Endothelial cell of umbilical vein (primary cell): ENCODE measurements around the gene RPS6KA5.

ENCODE experiments used
- CTCF ChIP-seq, 2 donors: IDR thresholded peaks; 1 replicate in 1 of 2; 2 replicates in 1 of 2; pipeline ENCODE4 v1.5.1; 2011; ENCODE audit warnings: low read length in 2 of 2, mild to moderate bottlenecking in 2 of 2, moderate library complexity in 2 of 2, control low read depth in 1 of 2, inconsistent platforms in 1 of 2, low read depth in 1 of 2; ENCODE audit not compliant: insufficient read depth in 1 of 2; ENCODE audit errors: extremely low read depth in 1 of 2
- EZH2 ChIP-seq: IDR thresholded peaks from 2 replicates; pipeline ENCODE4 v1.6.1; 2012; ENCODE audit warnings: borderline replicate concordance, low read depth, mild to moderate bottlenecking, moderate library complexity, low read length, inconsistent platforms; ENCODE audit not compliant: severe bottlenecking
- GATA2 ChIP-seq: IDR thresholded peaks from 2 replicates; pipeline ENCODE4 v1.7.0; 2011; ENCODE audit warnings: low read depth, mild to moderate bottlenecking, moderate library complexity, mixed read lengths, low read length; ENCODE audit not compliant: insufficient read length, insufficient read depth
- JUN ChIP-seq: IDR thresholded peaks from 2 replicates; pipeline ENCODE4 v1.6.1; 2011; ENCODE audit warnings: borderline replicate concordance, low read depth; ENCODE audit not compliant: insufficient read length, insufficient read depth
- MAX ChIP-seq: IDR thresholded peaks from 2 replicates; pipeline ENCODE4 v1.6.1; 2011; ENCODE audit not compliant: insufficient read depth, insufficient read length
- MYC ChIP-seq: IDR thresholded peaks from one replicate; pipeline ENCODE4 v1.6.1; 2011; ENCODE audit warnings: mild to moderate bottlenecking, low read depth, low read length
- POLR2A ChIP-seq: IDR thresholded peaks from 2 replicates; pipeline ENCODE4 v1.6.1; 2012; ENCODE audit warnings: low read depth, mild to moderate bottlenecking, control low read depth, low read length
- POLR2AphosphoS5 ChIP-seq: IDR thresholded peaks from 2 replicates; pipeline ENCODE4 v1.6.1; 2012; ENCODE audit warnings: low read depth, mild to moderate bottlenecking, control low read depth, low read length, moderate library complexity; ENCODE audit not compliant: insufficient read depth

GRCh38 chr14:90890322-90891020 lies 170.0 kb downstream of the RPS6KA5 start:
- TF ChIP-seq POLR2A = no peak
- no peak for TF ChIP-seq POLR2AphosphoS5
- TF ChIP-seq MYC = no peak
- no peak for TF ChIP-seq CTCF (IDR thresholded peaks at IDR 0.05; ENCODE audit: extremely low read depth in 1 of 2, insufficient read depth in 1 of 2, low read depth in 1 of 2, low read length in 2 of 2)
- no peak for TF ChIP-seq EZH2
- no peak for TF ChIP-seq MAX
- TF ChIP-seq GATA2 = no peak
- no peak for TF ChIP-seq JUN
